ENCODE measurements around the gene ARHGAP22. TPM values are rescaled to one million over a fixed set of nuclear protein-coding genes. Genes with fewer than 3 reads are reported as not detected.

ARHGAP22 gene
- total RNA-seq, 1 donor from 2014 or later, result 6.2 TPM

DNA sequence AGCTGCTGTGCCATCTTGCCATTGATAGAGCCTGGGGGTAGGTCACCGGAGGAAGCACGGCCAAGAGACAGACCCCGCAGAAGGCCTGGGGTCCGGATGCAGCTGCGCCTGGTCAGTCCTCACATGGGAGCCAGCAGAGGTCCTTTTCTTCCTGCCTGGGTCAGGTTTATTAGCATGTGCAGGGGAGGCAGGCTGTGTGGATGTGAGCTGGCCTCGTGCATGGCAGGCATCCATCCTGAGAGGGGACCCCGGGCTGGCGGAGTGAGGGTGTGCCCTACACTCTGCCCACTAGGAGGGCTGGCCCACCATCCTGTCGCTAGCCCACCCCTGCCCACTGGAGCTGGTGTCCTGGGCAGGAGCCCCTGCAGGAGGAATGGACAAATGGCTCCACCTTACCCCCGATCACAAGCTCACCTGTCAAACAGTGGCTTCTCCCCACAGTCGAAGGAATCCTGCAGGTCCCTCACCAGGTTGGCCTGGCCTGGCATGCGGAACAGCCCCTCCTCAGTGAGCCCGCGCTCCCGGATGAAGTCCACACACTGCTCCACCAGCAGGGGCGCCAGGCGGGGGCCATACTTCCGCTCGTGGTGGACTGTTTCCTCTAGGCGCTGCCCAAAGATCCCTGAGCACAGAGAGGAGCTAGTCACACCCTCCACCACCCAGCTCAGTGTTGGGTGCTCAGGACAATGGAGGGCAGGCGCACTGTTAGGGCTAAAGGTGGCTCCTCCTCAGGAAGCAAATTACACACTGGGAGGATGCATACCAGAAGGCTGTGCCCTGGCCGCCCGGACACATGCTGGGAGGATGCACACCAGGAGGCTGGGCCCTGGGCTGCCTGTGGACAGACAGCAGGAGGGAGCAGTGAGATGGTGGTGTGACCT is 145.4 kb downstream of the ARHGAP22 start:
- FAIRE-seq, result no peak

GRCh38 chr10:48458662-48459048 is 146.2 kb downstream of the ARHGAP22 start:
- no peaks in the 10 kb centered on the region for H3K4me1 ChIP-seq (ENCODE audit: insufficient read depth, low read length)
- no peak overlapping the region for H2AFZ ChIP-seq (ENCODE audit: low read depth, low read length)
- H3K9me3 ChIP-seq (ENCODE audit: insufficient read depth, low read depth, low read length), result no peaks in the 10 kb centered on the region
- H3K4me2 ChIP-seq (ENCODE audit: low read length), result no peak overlapping the region
- no peak for DNase-seq (ENCODE audit: low read depth)
- H3K27ac ChIP-seq (ENCODE audit: low read depth, low read length), result no peak overlapping the region
- H3K27me3 Mint-ChIP-seq (ENCODE audit: low read depth, unreplicated experiment), result peaks cover 18% of the 10 kb centered on the region
- H3K4me3 ChIP-seq (ENCODE audit: insufficient read depth, low read depth, low read length), result no peak overlapping the region
- H4K20me1 ChIP-seq (ENCODE audit: insufficient read depth, low read length), result peaks cover 65% of the 10 kb centered on the region
- H3K36me3 ChIP-seq (ENCODE audit: insufficient read depth, low read length), result no peaks in the 10 kb centered on the region
- peaks cover 4% of the 10 kb centered on the region for H3K79me2 ChIP-seq (ENCODE audit: insufficient read depth, low read length)
- H3K27me3 ChIP-seq (ENCODE audit: insufficient read depth, low read length), result no peaks in the 10 kb centered on the region
- FAIRE-seq, result no peak
- no peak overlapping the region for H3K4me3 Mint-ChIP-seq (ENCODE audit: unreplicated experiment)
- no peak overlapping the region for H3K9ac ChIP-seq (ENCODE audit: low read length)
- H3K36me3 Mint-ChIP-seq (ENCODE audit: low read depth, unreplicated experiment), result no peaks in the 10 kb centered on the region
- H3K9me3 Mint-ChIP-seq (ENCODE audit: unreplicated experiment), result peaks cover 2% of the 10 kb centered on the region
- peaks cover 4% of the 10 kb centered on the region for H3K4me1 Mint-ChIP-seq (ENCODE audit: low read depth, unreplicated experiment)
- no peak overlapping the region for H3K27ac Mint-ChIP-seq (ENCODE audit: unreplicated experiment)
- TF ChIP-seq CTCF (IDR thresholded peaks at IDR 0.05; ENCODE audit: insufficient read depth, low read depth, low read length) (no peak), EZH2 (IDR thresholded peaks at IDR 0.05; ENCODE audit: insufficient read depth, low read length) (no peak)

More for the DNA sequence above, 145.4 kb downstream of the ARHGAP22 start:
- peaks cover 13% of the 10 kb centered on the region for H3K79me2 ChIP-seq (ENCODE audit: insufficient read depth, low read length)
- H3K27ac Mint-ChIP-seq (ENCODE audit: unreplicated experiment), result no peak overlapping the region
- no peak overlapping the region for H3K4me2 ChIP-seq (ENCODE audit: low read length)
- no peak for DNase-seq (ENCODE audit: low read depth)
- peaks cover 73% of the 10 kb centered on the region for H4K20me1 ChIP-seq (ENCODE audit: insufficient read depth, low read length)
- peaks cover 5% of the 10 kb centered on the region for H3K4me1 Mint-ChIP-seq (ENCODE audit: low read depth, unreplicated experiment)
- H3K27ac ChIP-seq (ENCODE audit: low read depth, low read length), result no peak overlapping the region
- TF ChIP-seq EZH2 (IDR thresholded peaks at IDR 0.05; ENCODE audit: insufficient read depth, low read length) (no peak), CTCF (IDR thresholded peaks at IDR 0.05; ENCODE audit: insufficient read depth, low read depth, low read length) (no peak)
- H3K4me1 ChIP-seq (ENCODE audit: insufficient read depth, low read length), result no peaks in the 10 kb centered on the region
- peaks cover 27% of the 10 kb centered on the region for H3K27me3 Mint-ChIP-seq (ENCODE audit: low read depth, unreplicated experiment)
- H3K36me3 ChIP-seq (ENCODE audit: insufficient read depth, low read length), result no peaks in the 10 kb centered on the region
- H3K27me3 ChIP-seq (ENCODE audit: insufficient read depth, low read length), result no peaks in the 10 kb centered on the region
- H3K9me3 ChIP-seq (ENCODE audit: insufficient read depth, low read depth, low read length), result no peaks in the 10 kb centered on the region
- H3K4me3 ChIP-seq (ENCODE audit: insufficient read depth, low read depth, low read length), result no peak overlapping the region
- no peak overlapping the region for H2AFZ ChIP-seq (ENCODE audit: low read depth, low read length)
- no peak overlapping the region for H3K4me3 Mint-ChIP-seq (ENCODE audit: unreplicated experiment)
- peaks cover 2% of the 10 kb centered on the region for H3K9me3 Mint-ChIP-seq (ENCODE audit: unreplicated experiment)
- H3K9ac ChIP-seq (ENCODE audit: low read length), result no peak overlapping the region
- no peaks in the 10 kb centered on the region for H3K36me3 Mint-ChIP-seq (ENCODE audit: low read depth, unreplicated experiment)

All from astrocyte (in vitro differentiated cells and primary cell).